SK-N-MC (cell line): ENCODE data around the gene FSTL4.

Experiments
- EZH2 ChIP-seq: fragments of 200-600 bp; sonication (generic); IDR thresholded peaks from one replicate; pipeline ENCODE4 v1.6.1; 2017; ENCODE audit warnings: antibody characterized with exemption
- POLR2AphosphoS5 ChIP-seq: IDR thresholded peaks from 2 replicates; pipeline ENCODE4 v1.6.1; 2012; ENCODE audit warnings: mild to moderate bottlenecking, low read depth, low read length, borderline replicate concordance

DNA sequence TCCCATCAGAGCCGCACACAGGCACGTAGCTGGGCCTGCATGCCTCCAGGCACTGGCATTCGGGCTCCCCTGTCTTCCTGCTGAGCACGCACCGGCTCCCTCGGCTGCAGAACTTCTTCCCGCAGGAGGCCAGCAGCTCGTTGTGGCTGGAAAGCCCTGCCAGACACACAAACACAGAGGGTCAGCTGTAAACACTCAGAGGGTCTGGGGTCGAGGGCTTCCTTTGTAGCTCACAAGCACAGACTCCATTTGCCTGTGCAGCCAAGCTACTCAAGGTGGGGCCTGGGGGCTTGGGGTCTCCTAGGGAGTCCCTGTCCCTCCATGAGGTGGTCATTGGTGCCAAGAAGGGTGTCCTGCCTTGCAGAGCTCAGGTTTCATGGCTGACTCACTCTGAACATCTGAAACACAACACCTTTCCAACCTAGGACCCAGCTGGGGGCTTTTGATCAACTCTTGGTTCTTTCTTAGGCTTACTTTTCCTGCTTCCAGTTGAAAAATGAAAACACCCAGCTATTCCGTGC is 211.4 kb downstream of the FSTL4 start:
- no peak for TF ChIP-seq EZH2
- no peak for TF ChIP-seq POLR2AphosphoS5
